GM12878 (cell line): Measurements from ENCODE around the gene TAB2. TPM values are rescaled to one million over a fixed set of nuclear protein-coding genes. Genes with fewer than 3 reads are reported as not detected.

Experiments used
- ATAC-seq: fragments of 200-7000 bp; cut with Tn5 transposase; 3 replicates; pipeline ENCODE4 v1.9.1; 2020; ENCODE audit warnings: mild to moderate bottlenecking, moderate library complexity
- BruUV-seq: library from RNA; stranded (reverse); fragments of 400-500 nt; replicated peaks from 2 replicates; lab custom pipeline; 2021; lab: Mats Ljungman, UMichigan
- CTCF ChIA-PET: fragments of 300-600 bp; sonication (Branson Sonifier 250); formaldehyde crosslinking; extraction: SDS; loops from one replicate; lab custom pipeline; 2021; ENCODE audit warnings: inconsistent platforms; lab: Yijun Ruan, JAX
- POLR2A ChIA-PET: fragments of 350-600 bp; formaldehyde crosslinking; extraction: SDS; loops from one replicate; lab custom pipeline; 2021; ENCODE audit warnings: inconsistent platforms; lab: Charles Lee
- RAD21 ChIA-PET: fragments of 300-600 bp; sonication (Branson Sonifier 250); formaldehyde crosslinking; loops from one replicate; lab custom pipeline; 2023; ENCODE audit warnings: antibody characterized with exemption; ENCODE audit not compliant: unreplicated experiment; lab: Charles Lee
- SMC1A ChIA-PET: fragments of 300-600 bp; sonication (Branson Sonifier 250); formaldehyde crosslinking; loops from one replicate; lab custom pipeline; 2023; ENCODE audit not compliant: unreplicated experiment, uncharacterized antibody; lab: Charles Lee
- DNase-seq: peaks from one replicate; pipeline ENCODE4 v3.0.0-alpha.2; 2011; ENCODE audit warnings: low read depth, low spot score
- FAIRE-seq: peaks from 3 replicates; lab custom pipeline; 2011; peaks lifted over from hg19 to GRCh38; lab: Jason Lieb, UNC
- H2AFZ ChIP-seq: 2 replicates; pipeline ENCODE4 v1.6.0; 2011; ENCODE audit warnings: low read depth, low read length, control low read depth; ENCODE audit not compliant: control insufficient read depth
- H3K27ac ChIP-seq: 2 replicates; pipeline ENCODE4 v1.5.1; 2011; ENCODE audit warnings: control low read depth; ENCODE audit not compliant: control insufficient read depth, insufficient read depth
- H3K27me3 ChIP-seq, 2 experiments: replicated peaks in 1 of 2; 2 replicates each; pipeline versions ENCODE4 v1.6.0 to v1.6.1; 2011; ENCODE audit warnings: low read length in 1 of 2; ENCODE audit not compliant: control insufficient read depth in 2 of 2, insufficient read depth in 2 of 2
- H3K36me3 ChIP-seq, 2 experiments: 2 replicates each; pipeline ENCODE4 v1.5.1; 2011; ENCODE audit warnings: low read length in 1 of 2; ENCODE audit not compliant: control insufficient read depth in 2 of 2, insufficient read depth in 2 of 2
- H3K4me1 ChIP-seq: 2 replicates; pipeline ENCODE4 v1.6.1; 2011; ENCODE audit warnings: mild to moderate bottlenecking, low read length, moderate library complexity, mixed read lengths; ENCODE audit not compliant: control insufficient read depth, insufficient read depth
- H3K4me2 ChIP-seq: 2 replicates; pipeline ENCODE4 v1.6.0; 2011; ENCODE audit warnings: control low read depth; ENCODE audit not compliant: control insufficient read depth, insufficient read depth
- H3K4me3 ChIP-seq: fragments of 200-600 bp; sonication (generic); 2 replicates; pipeline ENCODE4 v1.5.1; 2016
- H3K79me2 ChIP-seq: 2 replicates; pipeline ENCODE4 v1.6.0; 2011; ENCODE audit warnings: low read length; ENCODE audit not compliant: control insufficient read depth, insufficient read depth
- H3K9ac ChIP-seq: 2 replicates; pipeline ENCODE4 v1.8.0; 2011; ENCODE audit warnings: low read length, control low read depth, mixed read lengths; ENCODE audit not compliant: control insufficient read depth, insufficient read depth
- H3K9me3 ChIP-seq: replicated peaks from 3 replicates; pipeline ENCODE4 v1.5.1; 2011; ENCODE audit warnings: mild to moderate bottlenecking, low read length; ENCODE audit not compliant: control insufficient read depth, insufficient read depth
- H4K20me1 ChIP-seq: 2 replicates; pipeline ENCODE4 v1.6.0; 2011; ENCODE audit not compliant: control insufficient read depth, insufficient read depth
- ATF7 ChIP-seq: fragments of 450-650 bp; IDR thresholded peaks from 2 replicates; pipeline ENCODE4 v1.6.1; 2016; ENCODE audit warnings: low read depth, mild to moderate bottlenecking
- BCLAF1 ChIP-seq: fragments of 450-650 bp; IDR thresholded peaks from 2 replicates; pipeline ENCODE4 v1.6.1; 2017; ENCODE audit warnings: antibody characterized with exemption, mild to moderate bottlenecking, moderate library complexity
- BRCA1 ChIP-seq: IDR thresholded peaks from 2 replicates; pipeline ENCODE4 v1.6.1; 2011; ENCODE audit warnings: low read depth, low read length, improper control_type of control experiment
- EGR1 ChIP-seq, 2 experiments: IDR thresholded peaks; 1 replicate in 1 of 2; 2 replicates in 1 of 2; pipeline ENCODE4 v1.6.1; 2011 to 2012; ENCODE audit warnings: low read depth in 2 of 2, low read length in 2 of 2, borderline replicate concordance in 1 of 2, mild to moderate bottlenecking in 1 of 2, moderate library complexity in 1 of 2
- HDAC2 ChIP-seq: fragments of 200-600 bp; sonication (generic); IDR thresholded peaks from 2 replicates; pipeline ENCODE4 v1.6.1; 2017
- IKZF1 ChIP-seq: fragments of 450-650 bp; conservative IDR thresholded peaks from 2 replicates; pipeline ENCODE4 v1.6.1; 2017; ENCODE audit warnings: antibody characterized with exemption, mild to moderate bottlenecking
- IKZF2 ChIP-seq, 2 experiments: fragments of 450-650 bp; IDR thresholded peaks; 2 replicates each; pipeline ENCODE4 v1.6.1; 2017; ENCODE audit warnings: mild to moderate bottlenecking in 2 of 2, moderate library complexity in 2 of 2
- NKRF ChIP-seq: fragments of 450-650 bp; conservative IDR thresholded peaks from 2 replicates; pipeline ENCODE4 v1.6.1; 2017; ENCODE audit warnings: mild to moderate bottlenecking, moderate library complexity
- SIX5 ChIP-seq: IDR thresholded peaks from 2 replicates; pipeline ENCODE4 v1.6.1; 2011; ENCODE audit warnings: mild to moderate bottlenecking, low read depth, low read length, moderate library complexity; ENCODE audit not compliant: severe bottlenecking
- STAT1 ChIP-seq: fragments of 450-650 bp; conservative IDR thresholded peaks from 2 replicates; pipeline ENCODE4 v1.6.1; 2014; ENCODE audit warnings: antibody characterized with exemption, mild to moderate bottlenecking
- SUZ12 ChIP-seq: fragments of 200-600 bp; sonication (generic); IDR thresholded peaks from one replicate; pipeline ENCODE4 v1.6.1; 2018; ENCODE audit warnings: antibody characterized with exemption, mild to moderate bottlenecking; ENCODE audit not compliant: unreplicated experiment
- TBL1XR1 ChIP-seq: IDR thresholded peaks from 2 replicates; pipeline ENCODE4 v1.6.1; 2012; ENCODE audit warnings: low read depth, low read length, improper control_type of control experiment
- USF1 ChIP-seq: IDR thresholded peaks from 2 replicates; pipeline ENCODE4 v1.6.1; 2011; ENCODE audit warnings: borderline replicate concordance, low read depth, mild to moderate bottlenecking, moderate library complexity, mixed read lengths, low read length; ENCODE audit not compliant: insufficient read depth; ENCODE audit errors: extremely low read length
- WGBS: methylation state at CpG from one replicate; pipeline ENCODE4 v1.1.6; 2016; ENCODE audit warnings: low lambda C conversion rate; ENCODE audit not compliant: insufficient replicate concordance, insufficient coverage; ENCODE audit errors: missing lambda C conversion rate; 5-methylcytosine and 5-hydroxymethylcytosine counted together
- in situ Hi-C: fragments of 300-500 bp; cut with MboI; formaldehyde crosslinking; loops from 9 replicates; pipeline ENCODE4 v1.14.3; 2018; ENCODE audit warnings: mixed read lengths
- intact Hi-C: fragments of 100-400 bp; cut with micrococcal nuclease; formaldehyde crosslinking; loops from one replicate; pipeline ENCODE4 v1.14.2; 2022; ENCODE audit not compliant: unreplicated experiment
- polyA plus RNA-seq, 11 experiments: library from polyadenylated mRNA; depleted of rRNA in 4 of 11; unstranded in 6 of 11; stranded (reverse) in 5 of 11; fragments of >200 nt; fragmentation: Nextera tagmentation in 4 of 11; fragmentation: Illumina TruSeq in 1 of 11; extraction: Ambion mirVana in 4 of 11; extraction: Trizol in 1 of 11; gene quantifications; 1 replicate in 1 of 11; 2 replicates in 10 of 11; pipeline versions ENCODE4 v1.2.1 to v1.2.3, GENCODE V29; 2011 to 2016; ENCODE audit warnings: inconsistent platforms in 2 of 11, missing spikeins in 2 of 11, low read depth in 1 of 11
- total RNA-seq, 4 experiments: library from RNA; depleted of rRNA in 3 of 4; stranded (reverse); fragments of >200 nt in 3 of 4; fragmentation: Illumina TruSeq in 1 of 4; extraction: Trizol in 1 of 4; gene quantifications; 2 replicates each; pipeline versions ENCODE4 v1.2.1 to v1.2.3, GENCODE V29; 2013 to 2021

TAB2 gene
- total and polyA plus RNA-seq, 10 of the 15 experiments (the other 5 are each of a cell fraction or from before 2014, with no cell fraction given), result 8.9 to 66.3 (median 23.0) TPM

- DNase-seq (no peak), ATAC-seq (no peak), FAIRE-seq (no peak)
- in situ Hi-C loops (no loop called here), intact Hi-C loops (no loop called here)
- POLR2A ChIA-PET, result no interaction called here
- Histone ChIP-seq H3K9me3 (no peaks in the 10 kb centered on the region), H3K4me3 (no peak overlapping the region), H3K27ac (no peak overlapping the region), H3K4me2 (no peak overlapping the region), H4K20me1 (no peaks in the 10 kb centered on the region), H3K9ac (no peak overlapping the region), H3K36me3 (no peaks in the 10 kb centered on the region), H3K4me1 (no peaks in the 10 kb centered on the region), H3K27me3 (no peaks in the 10 kb centered on the region), H3K79me2 (no peaks in the 10 kb centered on the region), H2AFZ (no peak overlapping the region)
- SMC1A ChIA-PET, result interaction anchor here (1.0 to 1.6 kb wide), 2 partner anchors 30 to 129 kb away, joined by 3 read pairs; no protein-coding TSS in a partner anchor
- TF ChIP-seq HDAC2 (no peak), USF1 (no peak), IKZF2 (IDR thresholded peaks at IDR 0.05) (no peak), SUZ12 (no peak), EGR1 (IDR thresholded peaks at IDR 0.05; ENCODE audit: borderline replicate concordance in 1 of 2, low read depth in 2 of 2, low read length in 2 of 2) (no peak)
- BruUV-seq, result no TSS peak
- WGBS, result 46% methylated on average over 3 of the region's 3 CpGs
- RAD21 ChIA-PET, result interaction anchor here (1.0 kb wide), 1 partner anchor 36 kb away, joined by 3 read pairs; no protein-coding TSS in a partner anchor
- CTCF ChIA-PET, result no interaction called here
These were observed 14.8 kb upstream of the TAB2 start for GRCh38 chr6:149302723-149303122.

- no peak overlapping the region for H3K4me3 ChIP-seq
- FAIRE-seq (no peak), ATAC-seq (no peak), DNase-seq (no peak)
- 7% methylated on average over 1 of the region's 1 CpG for WGBS
- no peaks in the 10 kb centered on the region for H3K79me2 ChIP-seq
- ChIA-PET RAD21 (no interaction called here), CTCF (no interaction called here), SMC1A (interaction anchor here (1.0 to 1.6 kb wide), 2 partner anchors 29 to 129 kb away, joined by 3 read pairs; no protein-coding TSS in a partner anchor), POLR2A (no interaction called here)
- in situ Hi-C loops, result no loop called here
- no peak overlapping the region for H3K9ac ChIP-seq
- no peaks in the 10 kb centered on the region for H3K36me3 ChIP-seq
- intact Hi-C loops, result no loop called here
- H3K27me3 ChIP-seq, result no peaks in the 10 kb centered on the region
- H2AFZ ChIP-seq, result no peak overlapping the region
- no peaks in the 10 kb centered on the region for H3K9me3 ChIP-seq
- no peaks in the 10 kb centered on the region for H4K20me1 ChIP-seq
- BruUV-seq, result no TSS peak
- H3K4me1 ChIP-seq, result no peaks in the 10 kb centered on the region
- H3K4me2 ChIP-seq, result no peak overlapping the region
- no peak overlapping the region for H3K27ac ChIP-seq
- TF ChIP-seq BRCA1, result no peak
- TF ChIP-seq IKZF1, result no peak
- TF ChIP-seq BCLAF1, result no peak
- no peak for TF ChIP-seq ATF7
- TF ChIP-seq TBL1XR1, result no peak
- TF ChIP-seq STAT1, result no peak
- no peak for TF ChIP-seq NKRF
- TF ChIP-seq SIX5, result no peak
These were observed 14.0 kb upstream of the TAB2 start for GRCh38 chr6:149303468-149303867.
